A549 (cell line): ENCODE results near the gene DSG3. TPM values are rescaled to one million over a fixed set of nuclear protein-coding genes. Genes with fewer than 3 reads are reported as not detected.

Experiments used
- ATAC-seq, 2 experiments: fragments of 200-7000 bp in 1 of 2; fragments of >200 bp in 1 of 2; cut with Nextera tagmentation in 1 of 2; cut with Tn5 transposase in 1 of 2; 3 replicates each; pipeline versions ENCODE4 v1.8.0 to v1.9.1; 2018 to 2020; ENCODE audit warnings: mild to moderate bottlenecking in 1 of 2, moderate library complexity in 1 of 2
- CTCF ChIA-PET: fragments of 300-600 bp; sonication (Branson Sonifier 250); formaldehyde crosslinking; extraction: SDS; loops from one replicate; lab custom pipeline; 2021; ENCODE audit warnings: antibody characterized with exemption, inconsistent platforms; lab: Yijun Ruan, JAX
- POLR2A ChIA-PET: fragments of 350-600 bp; formaldehyde crosslinking; extraction: SDS; loops from one replicate; lab custom pipeline; 2021; ENCODE audit warnings: antibody characterized with exemption, inconsistent platforms; lab: Yijun Ruan, JAX
- DNase-seq, 2 experiments: peaks; one replicate each; pipeline versions ENCODE4 v3.0.0 to v3.0.0-alpha.2; 2011 to 2016; ENCODE audit warnings: low read depth in 1 of 2, low spot score in 1 of 2
- FAIRE-seq: peaks from 2 replicates; lab custom pipeline; 2011; peaks lifted over from hg19 to GRCh38; lab: Jason Lieb, UNC
- H3K27ac ChIP-seq, 2 experiments: fragments of >200 bp; sonication (Bioruptor Twin); formaldehyde crosslinking; 3 replicates each; pipeline ENCODE4 v1.5.1; 2016 to 2017
- H3K4me1 ChIP-seq: fragments of >200 bp; sonication (Bioruptor Twin); formaldehyde crosslinking; 3 replicates; pipeline ENCODE4 v1.6.1; 2016
- H3K4me2 ChIP-seq: fragments of >200 bp; sonication (Bioruptor Twin); formaldehyde crosslinking; 3 replicates; pipeline ENCODE4 v1.6.1; 2016
- H3K4me3 ChIP-seq: fragments of >200 bp; sonication (Bioruptor Twin); formaldehyde crosslinking; 3 replicates; pipeline ENCODE4 v1.5.1; 2016
- H3K9me3 ChIP-seq: fragments of >200 bp; sonication (Bioruptor Twin); formaldehyde crosslinking; 3 replicates; pipeline ENCODE4 v1.6.1; 2016
- CBX2 ChIP-seq: fragments of 200-600 bp; sonication (generic); IDR thresholded peaks from 2 replicates; pipeline ENCODE4 v1.6.1; 2016; ENCODE audit warnings: low read depth, mild to moderate bottlenecking, borderline replicate concordance
- CBX8 ChIP-seq: fragments of 200-600 bp; sonication (generic); IDR thresholded peaks from 2 replicates; pipeline ENCODE4 v1.6.1; 2016
- CEBPB ChIP-seq, 2 experiments: fragments of >200 bp in 1 of 2; sonication (Bioruptor Twin) in 1 of 2; formaldehyde crosslinking in 1 of 2; IDR thresholded peaks; 2 replicates each; pipeline ENCODE4 v1.6.1; 2012 to 2016
- CHD2 ChIP-seq: fragments of 150-350 bp; IDR thresholded peaks from 2 replicates; pipeline ENCODE4 v1.6.1; 2014; ENCODE audit warnings: low read length; ENCODE audit not compliant: partially characterized antibody
- HDAC2 ChIP-seq: fragments of 200-600 bp; sonication (generic); IDR thresholded peaks from 2 replicates; pipeline ENCODE4 v1.6.1; 2016
- HES2 ChIP-seq: fragments of >200 bp; sonication (Bioruptor Twin); formaldehyde crosslinking; IDR thresholded peaks from 2 replicates; pipeline ENCODE4 v1.6.1; 2016
- HOXA7 ChIP-seq: fragments of 250-450 bp; sonication (Bioruptor Pico); IDR thresholded peaks from 2 replicates; pipeline ENCODE4 v1.5.0; 2020; ENCODE audit warnings: mild to moderate bottlenecking, moderate library complexity
- HOXB13 ChIP-seq: fragments of 250-450 bp; sonication (Bioruptor Pico); IDR thresholded peaks from 2 replicates; pipeline ENCODE4 v1.5.0; 2020; ENCODE audit warnings: low read depth, mild to moderate bottlenecking, moderate library complexity
- JUNB ChIP-seq: fragments of >200 bp; sonication (Bioruptor Twin); formaldehyde crosslinking; IDR thresholded peaks from 2 replicates; pipeline ENCODE4 v1.6.1; 2016
- KDM1A ChIP-seq: fragments of 200-600 bp; sonication (generic); IDR thresholded peaks from 2 replicates; pipeline ENCODE4 v1.6.1; 2016; ENCODE audit warnings: low read depth, mild to moderate bottlenecking
- MAZ ChIP-seq: fragments of 150-350 bp; IDR thresholded peaks from 2 replicates; pipeline ENCODE4 v1.6.1; 2014; ENCODE audit warnings: antibody characterized with exemption, low read depth, low read length, borderline replicate concordance
- NPAS2 ChIP-seq: fragments of 250-450 bp; sonication (Bioruptor Pico); IDR thresholded peaks from 2 replicates; pipeline ENCODE4 v1.8.0; 2022; ENCODE audit warnings: mild to moderate bottlenecking, moderate library complexity, borderline replicate concordance
- RARB ChIP-seq: fragments of 250-450 bp; sonication (Bioruptor Pico); IDR thresholded peaks from 2 replicates; pipeline ENCODE4 v1.8.0; 2021; ENCODE audit warnings: mild to moderate bottlenecking, moderate library complexity
- TP53 ChIP-seq: fragments of 250-450 bp; sonication (Bioruptor Pico); IDR thresholded peaks from 2 replicates; pipeline ENCODE4 v1.5.0; 2021; ENCODE audit warnings: mild to moderate bottlenecking, moderate library complexity
- ZC3H11A ChIP-seq: fragments of 450-650 bp; IDR thresholded peaks from 2 replicates; pipeline ENCODE4 v1.6.1; 2014; ENCODE audit warnings: antibody characterized with exemption, mild to moderate bottlenecking
- ZNF302 ChIP-seq: fragments of 250-450 bp; sonication (Bioruptor Pico); IDR thresholded peaks from 2 replicates; pipeline ENCODE4 v1.9.0; 2021; ENCODE audit warnings: inconsistent platforms, mild to moderate bottlenecking, moderate library complexity
- WGBS: methylation state at CpG from one replicate; pipeline ENCODE4 v1.1.6; 2017; ENCODE audit errors: missing lambda C conversion rate; 5-methylcytosine and 5-hydroxymethylcytosine counted together
- polyA plus RNA-seq, 4 experiments: library from polyadenylated mRNA; depleted of rRNA in 3 of 4; stranded (reverse); fragments of >200 nt; fragmentation: RNase III in 1 of 4; extraction: RNeasy Plus Mini Kit Qiagen cat#74134 plus additional on column Dnase treatment in 1 of 4; gene quantifications; 2 replicates in 3 of 4; 3 replicates in 1 of 4; pipeline ENCODE4 v1.2.3, GENCODE V29; 2011 to 2017
- TF ChIP-seq, protein P1 (sequence below): fragments of >200 bp; sonication (Bioruptor Twin); formaldehyde crosslinking; IDR thresholded peaks from 3 replicates; pipeline ENCODE4 v1.5.1; 2016
- TF ChIP-seq, protein P2 (sequence below): fragments of 200-600 bp; sonication (generic); IDR thresholded peaks from 2 replicates; pipeline ENCODE4 v1.6.1; 2016; ENCODE audit warnings: antibody characterized with exemption, mild to moderate bottlenecking, moderate library complexity
- TF ChIP-seq, protein P3 (sequence below): fragments of 150-350 bp; IDR thresholded peaks from 2 replicates; pipeline ENCODE4 v1.6.1; 2014; ENCODE audit warnings: low read depth, mild to moderate bottlenecking, low read length

DSG3 gene
- polyA plus RNA-seq, 2 of the 4 experiments (the other 2 are of a cell fraction) = 0.01 to 0.03 TPM

- Histone ChIP-seq H3K27ac (no peak overlapping the region), H3K4me1 (peaks cover 39% of the 10 kb centered on the region)
- 86% methylated on average over 9 of the region's 9 CpGs for whole genome bisulfite sequencing
Observed at GRCh38 chr18:31492671-31493070, 45.1 kb downstream of the DSG3 start.

GRCh38 chr18:31493171-31493570 lies 45.6 kb downstream of the DSG3 start:
- Histone ChIP-seq H3K9me3 (no peaks in the 10 kb centered on the region), H3K4me1 (peaks cover 34% of the 10 kb centered on the region), H3K27ac (no peak overlapping the region), H3K4me2 (no peak overlapping the region), H3K4me3 (no peak overlapping the region)
- TF ChIP-seq ZNF302 (CRISPR knock-in tag) (no peak), NPAS2 (CRISPR knock-in tag) (no peak), RARB (CRISPR knock-in tag) (no peak), JUNB (no peak), HOXA7 (CRISPR knock-in tag) (no peak), CHD2 (no peak), CBX8 (no peak), HDAC2 (no peak), CEBPB (IDR thresholded peaks at IDR 0.05) (no peak), HOXB13 (no peak), MAZ (no peak), TP53 (CRISPR knock-in tag) (no peak), KDM1A (no peak), ZC3H11A (no peak), CBX2 (no peak), HES2 (no peak)
- TF ChIP-seq, protein P1, sequence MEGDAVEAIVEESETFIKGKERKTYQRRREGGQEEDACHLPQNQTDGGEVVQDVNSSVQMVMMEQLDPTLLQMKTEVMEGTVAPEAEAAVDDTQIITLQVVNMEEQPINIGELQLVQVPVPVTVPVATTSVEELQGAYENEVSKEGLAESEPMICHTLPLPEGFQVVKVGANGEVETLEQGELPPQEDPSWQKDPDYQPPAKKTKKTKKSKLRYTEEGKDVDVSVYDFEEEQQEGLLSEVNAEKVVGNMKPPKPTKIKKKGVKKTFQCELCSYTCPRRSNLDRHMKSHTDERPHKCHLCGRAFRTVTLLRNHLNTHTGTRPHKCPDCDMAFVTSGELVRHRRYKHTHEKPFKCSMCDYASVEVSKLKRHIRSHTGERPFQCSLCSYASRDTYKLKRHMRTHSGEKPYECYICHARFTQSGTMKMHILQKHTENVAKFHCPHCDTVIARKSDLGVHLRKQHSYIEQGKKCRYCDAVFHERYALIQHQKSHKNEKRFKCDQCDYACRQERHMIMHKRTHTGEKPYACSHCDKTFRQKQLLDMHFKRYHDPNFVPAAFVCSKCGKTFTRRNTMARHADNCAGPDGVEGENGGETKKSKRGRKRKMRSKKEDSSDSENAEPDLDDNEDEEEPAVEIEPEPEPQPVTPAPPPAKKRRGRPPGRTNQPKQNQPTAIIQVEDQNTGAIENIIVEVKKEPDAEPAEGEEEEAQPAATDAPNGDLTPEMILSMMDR = no peak
- TF ChIP-seq, protein P2, sequence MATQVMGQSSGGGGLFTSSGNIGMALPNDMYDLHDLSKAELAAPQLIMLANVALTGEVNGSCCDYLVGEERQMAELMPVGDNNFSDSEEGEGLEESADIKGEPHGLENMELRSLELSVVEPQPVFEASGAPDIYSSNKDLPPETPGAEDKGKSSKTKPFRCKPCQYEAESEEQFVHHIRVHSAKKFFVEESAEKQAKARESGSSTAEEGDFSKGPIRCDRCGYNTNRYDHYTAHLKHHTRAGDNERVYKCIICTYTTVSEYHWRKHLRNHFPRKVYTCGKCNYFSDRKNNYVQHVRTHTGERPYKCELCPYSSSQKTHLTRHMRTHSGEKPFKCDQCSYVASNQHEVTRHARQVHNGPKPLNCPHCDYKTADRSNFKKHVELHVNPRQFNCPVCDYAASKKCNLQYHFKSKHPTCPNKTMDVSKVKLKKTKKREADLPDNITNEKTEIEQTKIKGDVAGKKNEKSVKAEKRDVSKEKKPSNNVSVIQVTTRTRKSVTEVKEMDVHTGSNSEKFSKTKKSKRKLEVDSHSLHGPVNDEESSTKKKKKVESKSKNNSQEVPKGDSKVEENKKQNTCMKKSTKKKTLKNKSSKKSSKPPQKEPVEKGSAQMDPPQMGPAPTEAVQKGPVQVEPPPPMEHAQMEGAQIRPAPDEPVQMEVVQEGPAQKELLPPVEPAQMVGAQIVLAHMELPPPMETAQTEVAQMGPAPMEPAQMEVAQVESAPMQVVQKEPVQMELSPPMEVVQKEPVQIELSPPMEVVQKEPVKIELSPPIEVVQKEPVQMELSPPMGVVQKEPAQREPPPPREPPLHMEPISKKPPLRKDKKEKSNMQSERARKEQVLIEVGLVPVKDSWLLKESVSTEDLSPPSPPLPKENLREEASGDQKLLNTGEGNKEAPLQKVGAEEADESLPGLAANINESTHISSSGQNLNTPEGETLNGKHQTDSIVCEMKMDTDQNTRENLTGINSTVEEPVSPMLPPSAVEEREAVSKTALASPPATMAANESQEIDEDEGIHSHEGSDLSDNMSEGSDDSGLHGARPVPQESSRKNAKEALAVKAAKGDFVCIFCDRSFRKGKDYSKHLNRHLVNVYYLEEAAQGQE = no peak
- WGBS = 77% methylated on average over 5 of the region's 7 CpGs
- POLR2A ChIA-PET = no interaction called here
- no peak for DNase-seq
- no peak for FAIRE-seq
- CTCF ChIA-PET = interaction anchor here (0.6 kb wide), 1 partner anchor 82 kb away, joined by 3 read pairs; no protein-coding TSS in a partner anchor
- no peak for ATAC-seq

More at GRCh38 chr18:31492671-31493070, 45.1 kb downstream of the DSG3 start:
- H3K4me2 ChIP-seq = no peak overlapping the region
- no peak for FAIRE-seq
- POLR2A ChIA-PET = no interaction called here
- TF ChIP-seq, protein P3, sequence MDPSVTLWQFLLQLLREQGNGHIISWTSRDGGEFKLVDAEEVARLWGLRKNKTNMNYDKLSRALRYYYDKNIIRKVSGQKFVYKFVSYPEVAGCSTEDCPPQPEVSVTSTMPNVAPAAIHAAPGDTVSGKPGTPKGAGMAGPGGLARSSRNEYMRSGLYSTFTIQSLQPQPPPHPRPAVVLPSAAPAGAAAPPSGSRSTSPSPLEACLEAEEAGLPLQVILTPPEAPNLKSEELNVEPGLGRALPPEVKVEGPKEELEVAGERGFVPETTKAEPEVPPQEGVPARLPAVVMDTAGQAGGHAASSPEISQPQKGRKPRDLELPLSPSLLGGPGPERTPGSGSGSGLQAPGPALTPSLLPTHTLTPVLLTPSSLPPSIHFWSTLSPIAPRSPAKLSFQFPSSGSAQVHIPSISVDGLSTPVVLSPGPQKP = no peak
- TF ChIP-seq TP53 (CRISPR knock-in tag) = no peak
- TF ChIP-seq HES2 = no peak
- no peak for TF ChIP-seq MAZ
- no peaks in the 10 kb centered on the region for H3K9me3 ChIP-seq
- DNase-seq = no peak
- no peak overlapping the region for H3K4me3 ChIP-seq
- ATAC-seq = no peak
- CTCF ChIA-PET = no interaction called here
